K562 (cell line): Measurements from ENCODE around the gene RASSF3. TPM values are rescaled to one million over a fixed set of nuclear protein-coding genes. Genes with fewer than 3 reads are reported as not detected.

Experiments
- BRD9 ChIP-seq: fragments of 450-650 bp; IDR thresholded peaks from 2 replicates; pipeline ENCODE4 v1.6.1; 2018; ENCODE audit warnings: low read depth; ENCODE audit not compliant: partially characterized antibody
- CBFA2T2 ChIP-seq: fragments of 450-650 bp; conservative IDR thresholded peaks from 2 replicates; pipeline ENCODE4 v1.6.1; 2017; ENCODE audit warnings: mild to moderate bottlenecking
- CREB1 ChIP-seq, 2 experiments: sonication (generic) in 1 of 2; formaldehyde crosslinking in 1 of 2; IDR thresholded peaks; 2 replicates each; pipeline versions ENCODE4 v1.6.1 to v1.8.0; 2012 to 2022; ENCODE audit warnings: inconsistent platforms in 1 of 2, mild to moderate bottlenecking in 1 of 2, missing genetic modification reagents in 1 of 2, moderate library complexity in 1 of 2
- ETV5 ChIP-seq: sonication (generic); formaldehyde crosslinking; IDR thresholded peaks from 2 replicates; pipeline ENCODE4 v1.4.0; 2020; ENCODE audit warnings: low read depth, mild to moderate bottlenecking, missing genetic modification reagents
- KLF6 ChIP-seq: fragments of 250-450 bp; sonication (Bioruptor Pico); IDR thresholded peaks from 2 replicates; pipeline ENCODE4 v1.4.0; 2020; ENCODE audit warnings: mild to moderate bottlenecking, moderate library complexity, borderline replicate concordance
- PTBP1 ChIP-seq: fragments of 200-400 bp; formaldehyde crosslinking; IDR thresholded peaks from 2 replicates; pipeline ENCODE4 v1.6.1; 2017; ENCODE audit warnings: low read depth, low read length
- SMARCE1 ChIP-seq: fragments of 450-650 bp; IDR thresholded peaks from 2 replicates; pipeline ENCODE4 v1.7.1; 2016; ENCODE audit warnings: mild to moderate bottlenecking
- SRSF3 ChIP-seq: fragments of 200-400 bp; formaldehyde crosslinking; IDR thresholded peaks from 2 replicates; pipeline ENCODE4 v1.6.1; 2016; ENCODE audit warnings: mild to moderate bottlenecking, low read length, moderate library complexity; ENCODE audit not compliant: insufficient read depth
- ZKSCAN8 ChIP-seq: fragments of 200-800 bp; sonication (Bioruptor generic); IDR thresholded peaks from 2 replicates; pipeline ENCODE4 v1.6.1; 2016; ENCODE audit warnings: missing genetic modification characterization, missing compliant biosample characterization
- ZNF24 ChIP-seq: fragments of 450-650 bp; IDR thresholded peaks from 2 replicates; pipeline ENCODE4 v1.6.1; 2016
- ZNF79 ChIP-seq: fragments of 250-450 bp; sonication (Bioruptor Pico); IDR thresholded peaks from 2 replicates; pipeline ENCODE4 v1.4.0; 2020; ENCODE audit warnings: low read depth, mild to moderate bottlenecking, moderate library complexity
- polyA plus RNA-seq, 8 experiments: library from polyadenylated mRNA; depleted of rRNA in 4 of 8; stranded (reverse) in 5 of 8; unstranded in 3 of 8; fragments of >200 nt; fragmentation: Nextera tagmentation in 2 of 8; fragmentation: Illumina TruSeq in 1 of 8; extraction: Ambion mirVana in 2 of 8; extraction: Trizol in 1 of 8; gene quantifications; 2 replicates each; pipeline versions ENCODE4 v1.2.1 to v1.2.3, GENCODE V29; 2011 to 2014; ENCODE audit warnings: inconsistent platforms in 1 of 8, missing spikeins in 1 of 8
- total RNA-seq, 7 experiments: library from RNA; depleted of rRNA in 6 of 7; stranded (reverse); fragments of >200 nt in 6 of 7; fragmentation: Illumina TruSeq in 2 of 7; extraction: Trizol in 2 of 7; gene quantifications; 2 replicates each; pipeline versions ENCODE4 v1.2.1 to v1.2.3, GENCODE V29; 2011 to 2021; ENCODE audit warnings: low replicate concordance in 1 of 7
- TF ChIP-seq, protein P1 (sequence below): fragments of 200-800 bp; sonication (Bioruptor generic); IDR thresholded peaks from 2 replicates; pipeline ENCODE4 v1.6.1; 2017; ENCODE audit warnings: missing genetic modification characterization, missing compliant biosample characterization
- TF ChIP-seq, protein P2 (sequence below): conservative IDR thresholded peaks from 2 replicates; pipeline ENCODE4 v1.6.1; 2011; ENCODE audit warnings: low read depth, mild to moderate bottlenecking, low read length; ENCODE audit not compliant: control insufficient read depth
- TF ChIP-seq, protein P3 (sequence below): fragments of 450-650 bp; IDR thresholded peaks from 2 replicates; pipeline ENCODE4 v1.6.1; 2016; ENCODE audit warnings: antibody characterized with exemption
- TF ChIP-seq, protein P4 (sequence below): fragments of 450-650 bp; IDR thresholded peaks from 2 replicates; pipeline ENCODE4 v1.6.1; 2017; ENCODE audit warnings: mild to moderate bottlenecking, moderate library complexity
- TF ChIP-seq, protein P5 (sequence below): fragments of 200-800 bp; sonication (Bioruptor generic); IDR thresholded peaks from 2 replicates; pipeline ENCODE4 v1.6.1; 2017; ENCODE audit warnings: missing genetic modification characterization, missing compliant biosample characterization
- TF ChIP-seq, protein P6 (sequence below): fragments of 250-450 bp; sonication (Bioruptor Pico); IDR thresholded peaks from 2 replicates; pipeline ENCODE4 v1.4.0; 2020; ENCODE audit warnings: mild to moderate bottlenecking, moderate library complexity

Gene RASSF3
- total and polyA plus RNA-seq, 9 of the 15 experiments (the other 6 are each of a cell fraction or from before 2014, with no cell fraction given), result 3.7 to 39.2 (median 20.2) TPM

DNA sequence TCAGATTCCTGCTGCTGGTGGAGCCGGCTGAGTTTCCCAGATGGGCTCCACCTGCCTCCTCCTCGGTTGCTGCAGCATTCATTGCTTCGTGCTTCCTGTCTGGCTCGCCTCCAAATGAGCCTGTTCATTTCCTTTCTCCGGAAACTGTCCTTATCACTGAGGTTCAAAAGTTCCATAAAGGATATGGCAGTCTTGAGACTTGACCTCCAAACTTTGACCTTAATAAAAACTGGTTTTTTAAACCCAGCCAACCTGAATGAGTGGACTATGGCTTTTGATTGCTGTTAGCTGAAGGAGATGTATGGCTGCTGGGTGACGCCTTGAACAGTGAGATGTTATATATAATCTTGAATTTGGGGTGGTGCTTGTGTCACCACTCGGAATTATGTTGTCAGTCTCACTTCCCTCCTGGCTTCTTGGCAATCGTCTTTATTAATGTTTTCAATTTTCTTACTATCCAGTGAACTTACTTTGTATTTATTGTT, 62.7 kb downstream of the RASSF3 start (continued):
- TF ChIP-seq BRD9, result peak; percentile 52
- TF ChIP-seq CBFA2T2, result peak; percentile 57
- TF ChIP-seq SRSF3, result no peak
- TF ChIP-seq, protein P1, sequence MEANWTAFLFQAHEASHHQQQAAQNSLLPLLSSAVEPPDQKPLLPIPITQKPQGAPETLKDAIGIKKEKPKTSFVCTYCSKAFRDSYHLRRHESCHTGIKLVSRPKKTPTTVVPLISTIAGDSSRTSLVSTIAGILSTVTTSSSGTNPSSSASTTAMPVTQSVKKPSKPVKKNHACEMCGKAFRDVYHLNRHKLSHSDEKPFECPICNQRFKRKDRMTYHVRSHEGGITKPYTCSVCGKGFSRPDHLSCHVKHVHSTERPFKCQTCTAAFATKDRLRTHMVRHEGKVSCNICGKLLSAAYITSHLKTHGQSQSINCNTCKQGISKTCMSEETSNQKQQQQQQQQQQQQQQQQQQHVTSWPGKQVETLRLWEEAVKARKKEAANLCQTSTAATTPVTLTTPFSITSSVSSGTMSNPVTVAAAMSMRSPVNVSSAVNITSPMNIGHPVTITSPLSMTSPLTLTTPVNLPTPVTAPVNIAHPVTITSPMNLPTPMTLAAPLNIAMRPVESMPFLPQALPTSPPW (CRISPR knock-in tag), result peak; percentile 35; the same call in 1 of the 2 replicates
- TF ChIP-seq, protein P2, sequence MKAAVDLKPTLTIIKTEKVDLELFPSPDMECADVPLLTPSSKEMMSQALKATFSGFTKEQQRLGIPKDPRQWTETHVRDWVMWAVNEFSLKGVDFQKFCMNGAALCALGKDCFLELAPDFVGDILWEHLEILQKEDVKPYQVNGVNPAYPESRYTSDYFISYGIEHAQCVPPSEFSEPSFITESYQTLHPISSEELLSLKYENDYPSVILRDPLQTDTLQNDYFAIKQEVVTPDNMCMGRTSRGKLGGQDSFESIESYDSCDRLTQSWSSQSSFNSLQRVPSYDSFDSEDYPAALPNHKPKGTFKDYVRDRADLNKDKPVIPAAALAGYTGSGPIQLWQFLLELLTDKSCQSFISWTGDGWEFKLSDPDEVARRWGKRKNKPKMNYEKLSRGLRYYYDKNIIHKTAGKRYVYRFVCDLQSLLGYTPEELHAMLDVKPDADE, result no peak
- TF ChIP-seq, protein P3, sequence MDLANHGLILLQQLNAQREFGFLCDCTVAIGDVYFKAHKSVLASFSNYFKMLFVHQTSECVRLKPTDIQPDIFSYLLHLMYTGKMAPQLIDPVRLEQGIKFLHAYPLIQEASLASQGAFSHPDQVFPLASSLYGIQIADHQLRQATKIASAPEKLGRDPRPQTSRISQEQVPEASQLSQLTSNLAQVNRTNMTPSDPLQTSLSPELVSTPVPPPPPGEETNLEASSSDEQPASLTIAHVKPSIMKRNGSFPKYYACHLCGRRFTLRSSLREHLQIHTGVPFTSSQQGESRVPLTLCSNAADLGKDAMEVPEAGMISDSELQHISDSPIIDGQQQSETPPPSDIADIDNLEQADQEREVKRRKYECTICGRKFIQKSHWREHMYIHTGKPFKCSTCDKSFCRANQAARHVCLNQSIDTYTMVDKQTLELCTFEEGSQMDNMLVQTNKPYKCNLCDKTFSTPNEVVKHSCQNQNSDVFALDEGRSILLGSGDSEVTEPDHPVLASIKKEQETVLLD, result peak; percentile 43; the same call in 1 of the 2 replicates
- TF ChIP-seq KLF6 (CRISPR knock-in tag), result peak; percentile 29; the same call in 1 of the 2 replicates
- peak; percentile 84 for TF ChIP-seq ZNF24
- peak; percentile 10; the same call in 1 of the 2 replicates for TF ChIP-seq SMARCE1
- TF ChIP-seq PTBP1, result no peak
- TF ChIP-seq, protein P4, sequence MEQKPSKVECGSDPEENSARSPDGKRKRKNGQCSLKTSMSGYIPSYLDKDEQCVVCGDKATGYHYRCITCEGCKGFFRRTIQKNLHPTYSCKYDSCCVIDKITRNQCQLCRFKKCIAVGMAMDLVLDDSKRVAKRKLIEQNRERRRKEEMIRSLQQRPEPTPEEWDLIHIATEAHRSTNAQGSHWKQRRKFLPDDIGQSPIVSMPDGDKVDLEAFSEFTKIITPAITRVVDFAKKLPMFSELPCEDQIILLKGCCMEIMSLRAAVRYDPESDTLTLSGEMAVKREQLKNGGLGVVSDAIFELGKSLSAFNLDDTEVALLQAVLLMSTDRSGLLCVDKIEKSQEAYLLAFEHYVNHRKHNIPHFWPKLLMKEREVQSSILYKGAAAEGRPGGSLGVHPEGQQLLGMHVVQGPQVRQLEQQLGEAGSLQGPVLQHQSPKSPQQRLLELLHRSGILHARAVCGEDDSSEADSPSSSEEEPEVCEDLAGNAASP, result no peak
- TF ChIP-seq, protein P5, sequence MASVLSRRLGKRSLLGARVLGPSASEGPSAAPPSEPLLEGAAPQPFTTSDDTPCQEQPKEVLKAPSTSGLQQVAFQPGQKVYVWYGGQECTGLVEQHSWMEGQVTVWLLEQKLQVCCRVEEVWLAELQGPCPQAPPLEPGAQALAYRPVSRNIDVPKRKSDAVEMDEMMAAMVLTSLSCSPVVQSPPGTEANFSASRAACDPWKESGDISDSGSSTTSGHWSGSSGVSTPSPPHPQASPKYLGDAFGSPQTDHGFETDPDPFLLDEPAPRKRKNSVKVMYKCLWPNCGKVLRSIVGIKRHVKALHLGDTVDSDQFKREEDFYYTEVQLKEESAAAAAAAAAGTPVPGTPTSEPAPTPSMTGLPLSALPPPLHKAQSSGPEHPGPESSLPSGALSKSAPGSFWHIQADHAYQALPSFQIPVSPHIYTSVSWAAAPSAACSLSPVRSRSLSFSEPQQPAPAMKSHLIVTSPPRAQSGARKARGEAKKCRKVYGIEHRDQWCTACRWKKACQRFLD (CRISPR knock-in tag), result peak; percentile 94
- TF ChIP-seq ETV5 (CRISPR knock-in tag), result peak; percentile 96
- no peak for TF ChIP-seq CREB1 (IDR thresholded peaks at IDR 0.05)
- TF ChIP-seq CREB1 (CRISPR knock-in tag; IDR thresholded peaks at IDR 0.05), result no peak; the same call in 1 of the 2 replicates
- no peak for TF ChIP-seq ZKSCAN8 (CRISPR knock-in tag)
- TF ChIP-seq, protein P6, sequence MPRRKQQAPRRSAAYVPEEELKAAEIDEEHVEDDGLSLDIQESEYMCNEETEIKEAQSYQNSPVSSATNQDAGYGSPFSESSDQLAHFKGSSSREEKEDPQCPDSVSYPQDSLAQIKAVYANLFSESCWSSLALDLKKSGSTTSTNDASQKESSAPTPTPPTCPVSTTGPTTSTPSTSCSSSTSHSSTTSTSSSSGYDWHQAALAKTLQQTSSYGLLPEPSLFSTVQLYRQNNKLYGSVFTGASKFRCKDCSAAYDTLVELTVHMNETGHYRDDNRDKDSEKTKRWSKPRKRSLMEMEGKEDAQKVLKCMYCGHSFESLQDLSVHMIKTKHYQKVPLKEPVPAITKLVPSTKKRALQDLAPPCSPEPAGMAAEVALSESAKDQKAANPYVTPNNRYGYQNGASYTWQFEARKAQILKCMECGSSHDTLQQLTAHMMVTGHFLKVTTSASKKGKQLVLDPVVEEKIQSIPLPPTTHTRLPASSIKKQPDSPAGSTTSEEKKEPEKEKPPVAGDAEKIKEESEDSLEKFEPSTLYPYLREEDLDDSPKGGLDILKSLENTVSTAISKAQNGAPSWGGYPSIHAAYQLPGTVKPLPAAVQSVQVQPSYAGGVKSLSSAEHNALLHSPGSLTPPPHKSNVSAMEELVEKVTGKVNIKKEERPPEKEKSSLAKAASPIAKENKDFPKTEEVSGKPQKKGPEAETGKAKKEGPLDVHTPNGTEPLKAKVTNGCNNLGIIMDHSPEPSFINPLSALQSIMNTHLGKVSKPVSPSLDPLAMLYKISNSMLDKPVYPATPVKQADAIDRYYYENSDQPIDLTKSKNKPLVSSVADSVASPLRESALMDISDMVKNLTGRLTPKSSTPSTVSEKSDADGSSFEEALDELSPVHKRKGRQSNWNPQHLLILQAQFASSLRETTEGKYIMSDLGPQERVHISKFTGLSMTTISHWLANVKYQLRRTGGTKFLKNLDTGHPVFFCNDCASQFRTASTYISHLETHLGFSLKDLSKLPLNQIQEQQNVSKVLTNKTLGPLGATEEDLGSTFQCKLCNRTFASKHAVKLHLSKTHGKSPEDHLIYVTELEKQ (CRISPR knock-in tag), result no peak
- TF ChIP-seq ZNF79 (CRISPR knock-in tag), result peak; percentile 21; the same call in 1 of the 2 replicates
